Activated CD4-positive, CD25-positive, alpha-beta regulatory T cell treated with anti-CD3 and anti-CD28 coated beads, Interleukin-2, amount 50 U/mL, for 16 hours (primary cell): ENCODE results near the gene HCCS.
"Not testable (repeated sequence)": the region's sequence is repeated elsewhere in the genome, so short reads cannot be mapped to it uniquely, and the experiment has no call there.

ENCODE experiments used
- DNase-seq: peaks from one replicate; pipeline ENCODE4 v3.0.0-alpha.2; 2020; ENCODE audit warnings: low read depth, low spot score

The HCCS gene

GRCh38 chrX:11123087-11123486 lies 12.0 kb downstream of the HCCS start:
- DNase-seq: not testable (repeated sequence)

GRCh38 chrX:11124112-11124511 lies 13.0 kb downstream of the HCCS start:
- DNase-seq: no peak

GRCh38 chrX:11125060-11125459 lies 13.9 kb downstream of the HCCS start:
- DNase-seq: no peak

- DNase-seq: no peak
Measured at GRCh38 chrX:11129534-11130105, 18.5 kb downstream of the HCCS start.

GRCh38 chrX:11130136-11130535 lies 19.0 kb downstream of the HCCS start:
- DNase-seq: no peak

- no peak for DNase-seq
Measured at GRCh38 chrX:11131146-11131545, 20.0 kb downstream of the HCCS start.

- no peak for DNase-seq
Measured at GRCh38 chrX:11135564-11136185, 24.5 kb downstream of the HCCS start.

GRCh38 chrX:11137543-11138139 lies 26.5 kb downstream of the HCCS start:
- no peak for DNase-seq

- DNase-seq: no peak
Measured at GRCh38 chrX:11138498-11139390, 27.6 kb downstream of the HCCS start.

GRCh38 chrX:11143931-11144678 lies 33.0 kb downstream of the HCCS start:
- DNase-seq: peak; percentile 21

- no peak for DNase-seq
Measured at GRCh38 chrX:11146411-11146810, 35.3 kb downstream of the HCCS start.

GRCh38 chrX:11148401-11148800 lies 37.3 kb downstream of the HCCS start:
- DNase-seq: no peak

GRCh38 chrX:11151799-11152559 lies 40.8 kb downstream of the HCCS start:
- DNase-seq: no peak

GRCh38 chrX:11159149-11159548 lies 48.0 kb downstream of the HCCS start:
- DNase-seq: no peak

- DNase-seq: no peak
Measured at GRCh38 chrX:11164433-11164832, 53.3 kb downstream of the HCCS start.

- no peak for DNase-seq
Measured at GRCh38 chrX:11171956-11172355, 60.8 kb downstream of the HCCS start.

- DNase-seq: no peak
Measured at GRCh38 chrX:11172415-11172814, 61.3 kb downstream of the HCCS start.
